GM21529 (cell line): ENCODE results near the gene EED.
"Not testable (repeated sequence)": the region's sequence is repeated elsewhere in the genome, so short reads cannot be mapped to it uniquely, and the experiment has no call there.

Experiments
- ATAC-seq: cut with Tn5 transposase; IDR thresholded peaks from one replicate; pipeline ENCODE4 v1.9.1; 2021; ENCODE audit not compliant: unreplicated experiment

EED gene

DNA sequence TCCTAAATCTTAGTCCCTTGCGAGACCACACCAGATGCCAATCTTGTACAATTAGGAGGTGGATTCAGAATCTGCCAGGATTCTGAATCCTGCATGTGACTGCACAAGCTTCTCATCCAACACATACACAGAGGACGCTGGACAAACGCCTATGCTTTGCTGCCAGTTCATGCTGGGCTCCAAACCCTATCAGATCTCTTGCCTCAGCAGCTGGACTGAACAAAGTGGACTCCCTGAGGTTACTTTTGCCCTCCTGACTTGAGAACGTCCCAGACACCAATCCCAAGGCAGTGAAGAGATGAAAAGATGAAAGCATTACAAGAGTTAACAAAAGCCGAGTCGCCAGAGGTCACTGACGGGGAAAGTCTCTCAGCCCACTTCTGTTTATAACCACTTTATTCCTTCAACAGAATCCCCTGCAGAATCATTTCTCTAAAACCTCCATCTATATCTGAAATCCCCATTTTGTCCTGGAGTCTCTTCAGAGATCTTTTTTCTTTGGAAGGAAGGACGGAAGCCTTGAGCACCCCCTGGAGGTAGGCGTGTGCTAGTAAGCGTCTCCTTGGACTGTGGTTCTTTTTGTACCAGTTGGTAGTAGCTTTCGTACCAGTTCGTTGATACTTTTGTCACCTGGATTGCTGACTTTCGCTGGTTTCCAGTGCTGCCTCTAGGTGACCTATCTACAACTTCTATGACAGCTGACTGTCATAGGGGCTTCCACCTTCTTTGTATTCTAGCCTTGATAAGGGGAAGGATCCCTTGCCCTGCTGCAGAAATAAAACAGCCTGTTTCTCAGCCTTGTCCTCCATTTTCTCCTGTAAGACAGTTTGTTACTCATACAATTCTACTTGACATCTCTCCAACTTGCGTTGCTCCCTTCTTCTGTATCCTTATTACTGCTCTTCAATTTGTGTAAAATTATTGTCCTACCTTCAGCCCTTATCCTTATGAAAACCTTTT is 26.1 kb upstream of the EED start:
- peak; percentile 40 for ATAC-seq

DNA sequence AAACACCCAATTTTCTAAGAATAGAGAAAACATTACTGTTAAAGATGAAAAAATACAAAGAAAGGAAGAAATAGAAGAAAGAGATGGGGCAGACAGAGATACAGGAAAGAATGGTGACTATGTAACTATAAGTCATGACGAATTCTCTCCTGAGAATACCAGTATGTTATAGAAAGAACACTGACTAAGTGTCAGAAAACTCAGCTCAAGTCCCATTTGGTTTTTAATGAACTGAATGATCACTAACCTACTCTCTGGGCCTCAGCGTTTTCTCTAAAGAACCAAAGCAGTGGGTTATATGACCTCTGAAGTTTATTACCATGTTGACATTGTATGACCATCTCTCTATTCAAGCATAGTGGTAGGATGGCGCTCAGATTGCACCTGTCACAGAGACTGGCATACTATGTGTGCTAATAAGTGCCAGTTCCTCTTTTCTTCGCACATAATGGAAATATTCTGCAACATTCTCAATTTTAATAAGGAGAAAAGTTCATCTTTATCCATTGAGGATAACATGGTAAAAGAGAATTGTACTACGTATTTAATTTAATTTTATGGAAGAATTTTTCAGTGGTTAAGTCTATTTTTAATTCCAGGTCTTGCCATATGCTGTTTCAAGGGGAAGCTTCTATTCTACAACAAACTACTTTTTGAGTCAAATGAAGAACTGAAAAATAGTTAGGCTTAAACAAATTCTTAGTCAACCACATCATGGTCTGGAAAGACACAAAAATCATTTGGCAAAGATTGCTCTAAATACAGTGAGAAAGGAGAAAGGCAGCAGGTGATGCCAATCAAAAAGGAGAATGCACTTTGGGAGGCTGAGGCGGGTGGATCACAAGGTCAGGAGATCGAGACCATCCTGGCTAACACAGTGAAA is 25.0 kb upstream of the EED start:
- peak; percentile 64 for ATAC-seq

DNA sequence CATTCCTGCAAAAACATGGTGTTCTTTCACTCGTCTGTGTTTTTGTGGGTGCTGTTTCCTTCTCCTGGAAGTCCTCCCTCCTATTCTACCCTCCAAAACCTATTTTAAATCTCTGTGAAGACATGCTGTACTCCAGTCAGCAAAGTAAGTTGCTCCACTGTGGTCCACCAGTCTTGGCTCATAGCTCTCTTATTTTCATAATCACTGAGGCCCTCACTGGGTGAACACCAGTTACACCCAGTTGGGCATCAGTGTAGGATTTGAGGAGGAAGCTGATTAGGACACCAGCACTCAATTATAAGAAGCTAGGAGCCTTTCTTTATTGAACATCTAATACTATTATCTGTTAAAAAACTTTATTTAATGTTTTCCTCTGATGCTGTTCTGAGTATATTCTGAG is 23.9 kb upstream of the EED start:
- no peak for ATAC-seq

DNA sequence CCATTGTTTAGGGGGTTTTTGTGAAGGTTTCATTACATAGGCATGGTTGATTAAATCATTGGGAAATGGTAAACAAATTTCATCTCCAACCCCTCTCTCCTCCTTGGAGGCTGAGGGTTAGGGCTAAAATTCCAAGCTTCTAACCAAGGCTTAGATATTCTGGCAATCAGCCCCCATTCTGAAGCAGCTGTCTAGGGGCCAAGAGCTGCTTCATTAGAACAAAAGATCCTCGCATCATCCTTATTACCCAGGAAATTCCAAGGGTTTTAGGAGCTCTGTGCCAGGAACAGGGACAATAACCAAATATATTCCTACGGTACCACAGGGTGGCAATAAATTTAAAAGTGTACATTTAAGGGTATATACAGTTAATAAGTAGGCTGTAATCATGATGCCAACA is 22.5 kb upstream of the EED start:
- no peak for ATAC-seq

DNA sequence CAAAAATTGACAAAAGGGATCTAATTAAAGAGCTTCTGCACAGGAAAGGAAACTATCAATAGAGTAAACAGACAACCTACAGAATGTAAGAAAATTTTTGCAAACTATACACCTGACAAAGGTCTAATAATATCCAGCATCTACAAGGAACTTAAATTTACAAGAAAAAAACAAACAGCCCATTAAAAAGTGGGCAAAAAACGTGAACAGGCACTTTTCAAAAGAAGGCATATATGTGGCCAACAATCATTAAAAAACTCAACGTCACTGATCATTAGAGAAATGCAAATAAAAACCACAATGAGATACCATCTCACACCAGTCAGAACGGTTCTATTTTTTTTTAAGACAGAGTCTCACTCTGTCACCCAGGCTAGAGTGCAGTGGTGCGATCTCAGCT is 20.0 kb upstream of the EED start:
- not testable (repeated sequence) for ATAC-seq

DNA sequence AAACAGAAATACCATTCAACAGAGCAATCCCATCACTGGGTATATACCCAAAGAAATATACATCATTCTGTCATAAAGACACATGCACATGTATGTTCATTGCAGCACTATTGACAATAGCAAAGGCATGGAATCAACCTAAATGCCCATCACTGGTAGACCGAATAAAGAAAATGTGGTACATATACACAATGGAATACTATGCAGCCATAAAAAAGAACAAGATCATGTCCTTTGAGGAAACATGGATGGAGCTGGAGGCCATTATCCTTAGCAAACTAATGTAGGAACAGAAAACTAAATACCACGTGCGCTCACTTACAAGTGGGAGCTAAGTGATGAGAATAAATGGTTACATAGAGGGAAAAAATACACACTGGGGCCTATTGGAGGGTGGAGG is 19.2 kb upstream of the EED start:
- not testable (repeated sequence) for ATAC-seq

DNA sequence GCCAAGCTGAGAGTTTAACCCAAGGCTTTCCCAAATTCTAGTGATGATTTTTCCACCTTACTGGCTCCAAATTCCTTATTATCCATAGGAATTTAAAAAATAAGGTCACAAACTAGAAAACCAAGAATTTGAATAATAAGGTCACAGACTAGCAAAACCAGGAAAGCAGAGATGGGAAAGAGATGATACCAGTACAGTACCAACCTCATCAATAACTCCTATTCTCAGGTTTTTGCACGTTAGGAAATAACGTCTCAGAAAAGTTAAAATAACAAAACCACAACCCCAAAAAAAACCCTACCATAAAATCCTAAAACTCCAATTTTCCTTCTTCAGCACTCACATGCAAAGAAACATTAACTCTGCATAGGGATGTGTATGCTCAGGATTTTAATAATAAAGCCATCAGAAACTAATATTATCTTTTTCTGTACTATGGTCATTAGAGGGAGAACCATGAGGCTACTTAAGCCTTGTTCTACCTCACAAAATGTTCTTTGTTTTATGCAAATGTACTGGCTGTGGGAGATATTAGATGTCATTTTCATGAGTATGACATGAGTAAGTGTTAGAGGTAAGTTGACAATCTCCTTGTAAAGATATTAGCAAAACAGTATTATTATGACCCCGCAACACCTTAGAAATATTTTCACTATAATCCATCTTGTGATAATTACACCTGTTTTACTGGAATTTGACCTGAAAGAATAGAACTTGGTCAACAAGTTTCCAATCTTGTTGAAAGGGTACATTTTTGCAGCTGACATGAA is 16.1 kb upstream of the EED start:
- ATAC-seq: no peak

DNA sequence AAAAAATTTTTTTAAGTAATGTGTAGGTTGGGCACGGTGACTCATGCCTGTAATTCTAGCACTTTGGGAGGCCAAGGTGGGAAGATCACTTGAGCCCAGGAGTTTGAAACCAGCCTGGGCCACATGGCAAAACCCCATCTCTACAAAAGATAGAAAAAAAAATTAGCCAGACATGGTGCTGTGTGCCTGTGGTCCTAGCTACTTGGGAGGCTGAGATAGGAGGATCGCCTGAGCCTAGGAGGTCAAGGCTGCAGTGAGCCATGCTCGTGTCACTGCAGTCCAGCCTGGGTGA is 15.6 kb upstream of the EED start:
- not testable (repeated sequence) for ATAC-seq

DNA sequence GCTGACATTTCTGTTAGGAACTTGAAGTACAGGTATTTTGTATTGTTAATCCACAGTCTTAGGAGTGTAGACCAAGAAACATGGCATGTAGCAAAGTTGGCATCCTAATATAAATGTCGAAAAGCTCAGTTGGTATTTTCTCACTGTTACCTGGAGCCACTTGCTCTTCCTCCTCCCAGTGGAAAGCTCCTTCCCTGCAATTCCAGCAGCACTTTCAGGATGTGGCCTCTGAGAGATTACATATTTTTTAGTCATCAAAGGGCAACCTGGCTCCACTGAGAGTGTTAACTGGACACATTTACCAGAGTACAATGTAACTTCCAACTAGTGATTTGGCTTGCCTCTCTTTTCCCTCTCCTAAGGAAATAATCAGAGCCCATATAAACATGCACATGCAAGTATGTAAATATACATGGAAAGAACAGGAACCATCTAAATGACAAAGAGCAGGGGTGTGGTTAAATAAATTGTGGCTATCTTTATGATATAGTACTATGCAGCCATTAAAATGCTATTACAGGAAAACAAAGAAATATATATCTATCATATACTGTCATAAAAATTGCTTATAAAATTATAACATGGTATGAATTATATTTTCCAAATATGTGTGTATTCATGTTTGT is 14.3 kb upstream of the EED start:
- no peak for ATAC-seq

DNA sequence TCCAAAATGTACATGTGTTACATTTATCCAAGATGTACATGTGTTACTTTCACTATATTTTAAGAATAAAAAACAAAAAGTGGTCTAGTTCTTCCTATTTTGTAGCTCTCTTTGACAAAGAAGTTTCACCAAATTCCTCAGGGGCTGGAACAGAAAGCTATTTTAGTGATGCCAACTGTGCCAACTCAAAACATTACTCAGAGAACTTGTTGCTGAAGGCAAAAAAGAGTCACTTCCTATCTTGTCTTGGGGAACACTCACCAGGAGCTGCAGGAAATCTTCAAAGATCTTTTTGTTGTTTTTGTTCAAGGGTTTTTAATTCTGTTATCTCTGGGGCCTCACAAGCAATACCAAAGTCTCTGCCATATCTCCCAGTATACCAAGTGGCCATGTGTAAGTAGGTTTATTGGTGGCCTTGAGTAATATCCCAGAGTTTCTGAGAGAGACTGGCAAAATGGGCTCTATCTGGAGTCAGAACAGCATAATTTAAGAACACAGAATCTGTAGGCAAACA is 13.6 kb upstream of the EED start:
- ATAC-seq: no peak

DNA sequence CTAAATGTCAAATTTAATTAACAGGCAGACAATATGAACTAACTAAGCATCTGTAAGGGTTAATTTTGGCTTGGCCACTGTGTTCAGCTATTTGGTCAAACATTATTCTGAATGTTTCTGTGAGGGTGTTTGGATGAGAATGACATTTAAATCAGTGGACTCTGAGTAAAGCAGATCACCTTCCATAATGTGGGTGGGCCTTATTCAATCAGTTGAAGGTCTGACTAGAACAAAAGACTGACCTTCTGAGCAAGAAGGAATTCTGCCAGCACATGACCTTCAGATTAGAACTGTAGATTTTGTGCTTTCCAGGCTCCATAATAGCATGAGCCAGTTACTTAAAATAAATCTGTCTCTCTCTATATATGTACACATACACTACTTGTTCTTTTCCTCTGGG is 12.0 kb upstream of the EED start:
- ATAC-seq: no peak

DNA sequence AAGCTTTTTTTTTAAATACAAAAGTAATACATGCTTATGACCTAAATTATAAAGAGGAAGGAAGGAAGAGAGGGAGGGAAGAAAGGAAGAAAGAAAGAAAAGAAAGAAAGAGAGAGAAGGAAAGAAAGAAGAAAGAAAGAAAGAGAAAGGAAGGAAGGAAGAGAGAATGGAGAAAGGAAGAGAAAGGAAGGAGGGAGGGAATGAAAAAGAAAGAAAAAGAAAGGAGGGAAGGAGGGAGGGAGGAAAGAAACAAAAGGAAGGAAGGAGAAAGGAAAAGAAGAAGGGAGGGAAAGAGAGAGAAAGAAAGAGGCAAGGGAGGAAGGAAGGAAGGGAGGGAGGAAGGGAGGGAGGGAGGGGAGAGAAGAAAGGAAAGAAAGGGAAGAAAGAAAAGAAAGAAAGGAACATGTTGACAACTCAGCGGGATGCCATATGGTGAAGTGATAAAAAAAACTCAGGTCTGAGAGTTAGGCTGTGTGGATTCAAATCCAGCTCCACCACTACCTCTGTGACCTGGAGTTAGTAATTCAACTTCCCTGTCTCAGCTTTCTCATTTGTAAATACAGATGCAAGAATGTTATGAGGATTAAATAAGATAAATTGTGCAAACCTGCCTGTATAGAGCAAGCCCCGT is 9.6 kb upstream of the EED start:
- no peak for ATAC-seq

DNA sequence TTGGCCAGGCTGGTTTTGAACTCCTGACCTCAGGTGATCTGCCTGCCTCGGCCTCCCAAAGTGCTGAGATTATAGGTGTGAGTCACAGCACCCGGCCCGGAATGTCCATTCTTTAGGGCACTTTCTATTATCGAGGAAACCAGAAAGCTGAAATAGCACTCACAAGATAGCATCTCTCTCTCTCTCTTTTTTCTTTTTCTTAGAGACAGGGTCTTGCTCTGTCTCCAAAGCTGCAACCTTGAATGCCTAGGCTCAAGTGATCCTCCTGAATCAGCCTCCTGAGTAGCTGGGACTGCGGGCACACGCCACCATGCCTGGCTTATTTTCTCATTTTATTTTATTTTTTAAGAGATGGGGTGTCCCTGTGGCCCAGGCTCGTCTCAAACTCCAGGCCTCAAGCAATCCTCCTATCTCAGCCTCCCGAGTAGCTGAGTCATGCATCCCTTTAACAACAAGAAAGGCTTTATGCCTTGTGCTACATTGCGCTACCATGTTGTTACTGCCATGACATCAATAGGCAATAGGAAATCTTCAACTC is 7.2 kb upstream of the EED start:
- ATAC-seq: no peak

DNA sequence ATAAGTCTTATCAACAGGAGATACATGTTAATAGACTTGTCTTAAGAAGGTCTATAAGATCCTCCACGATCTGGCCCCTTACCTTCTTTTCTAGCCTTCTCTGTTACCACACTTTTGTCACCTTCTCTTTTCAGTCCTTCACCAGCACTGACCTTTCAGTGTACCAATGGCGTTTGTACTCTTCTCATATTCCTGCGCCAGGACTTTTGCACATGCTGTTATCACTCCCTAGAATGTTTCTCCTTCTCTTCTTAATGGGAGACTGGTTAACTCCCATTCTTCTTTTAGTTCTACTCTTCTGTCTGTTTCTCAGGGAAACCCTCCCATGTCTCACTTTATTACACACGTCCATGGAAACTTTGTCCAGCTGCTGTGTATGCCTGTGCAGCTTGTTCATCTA is 4.4 kb upstream of the EED start:
- no peak for ATAC-seq

DNA sequence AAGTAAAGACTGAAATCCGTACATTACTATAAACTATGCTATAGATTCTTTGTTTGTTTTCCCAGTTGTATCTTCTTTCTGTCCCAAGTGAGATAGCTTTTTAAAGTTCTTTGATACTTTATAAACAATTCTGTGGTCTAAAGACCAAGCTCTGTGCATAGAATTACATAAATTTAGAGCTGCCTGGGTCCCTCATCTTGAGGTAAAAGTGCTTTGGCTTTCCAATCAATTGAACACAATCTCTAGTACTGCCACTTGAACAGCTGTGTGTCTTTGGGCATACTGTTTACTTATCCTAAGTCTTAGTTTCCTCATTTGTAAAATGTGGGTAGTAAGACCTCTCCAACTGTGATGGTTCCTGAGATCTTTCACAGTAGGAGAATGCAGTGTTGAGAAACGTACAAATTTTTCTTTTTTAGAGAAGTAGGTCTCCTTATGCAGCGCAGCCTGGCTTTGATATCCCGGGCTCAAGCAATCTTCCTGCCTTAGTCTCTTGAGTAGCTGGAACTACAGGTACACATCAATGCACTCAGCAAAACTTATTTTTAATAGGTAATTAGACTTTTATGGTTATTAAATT is 2.5 kb upstream of the EED start:
- no peak for ATAC-seq

DNA sequence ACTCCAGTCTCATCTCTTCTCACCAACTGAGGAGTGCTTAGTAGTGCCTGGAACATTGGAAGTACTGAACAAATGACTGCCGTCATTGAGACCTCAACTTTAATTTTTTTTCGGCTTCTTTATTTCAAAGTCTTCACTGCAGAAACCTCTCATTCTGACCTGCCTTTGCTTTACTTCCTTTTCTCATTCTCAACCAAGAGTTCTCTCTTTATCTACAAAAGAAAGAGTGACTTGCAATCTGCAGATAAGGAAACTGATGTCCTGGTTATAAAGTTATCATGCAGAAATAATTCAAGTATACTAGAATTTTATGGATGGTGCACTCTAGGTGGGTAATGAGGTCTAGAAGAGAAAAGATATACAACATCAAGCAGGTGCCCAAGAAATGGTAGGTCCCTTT is 1.2 kb upstream of the EED start:
- ATAC-seq: no peak

DNA sequence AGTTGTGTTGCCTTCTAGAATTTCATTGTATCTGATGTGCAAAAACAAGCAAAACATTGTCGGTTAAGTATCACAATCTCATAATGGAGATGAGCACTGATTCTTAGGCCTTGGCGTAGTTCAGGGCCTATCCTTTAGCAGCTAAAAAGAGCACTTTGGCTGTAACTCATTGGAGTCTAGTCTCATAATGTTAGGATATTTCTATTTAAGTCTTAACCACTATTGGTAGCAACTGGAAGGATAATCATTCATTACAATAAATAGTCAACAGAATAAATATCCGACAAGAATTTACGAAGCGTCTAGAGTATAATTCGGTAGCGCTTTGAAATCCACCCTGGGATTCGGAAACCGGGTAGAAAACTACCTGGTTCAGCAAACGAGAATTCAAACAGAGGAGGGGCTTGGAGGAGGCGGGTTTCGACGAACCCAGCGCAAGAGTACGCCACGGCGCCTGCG is 461 bp upstream of the EED start:
- peak; percentile 73 for ATAC-seq

DNA sequence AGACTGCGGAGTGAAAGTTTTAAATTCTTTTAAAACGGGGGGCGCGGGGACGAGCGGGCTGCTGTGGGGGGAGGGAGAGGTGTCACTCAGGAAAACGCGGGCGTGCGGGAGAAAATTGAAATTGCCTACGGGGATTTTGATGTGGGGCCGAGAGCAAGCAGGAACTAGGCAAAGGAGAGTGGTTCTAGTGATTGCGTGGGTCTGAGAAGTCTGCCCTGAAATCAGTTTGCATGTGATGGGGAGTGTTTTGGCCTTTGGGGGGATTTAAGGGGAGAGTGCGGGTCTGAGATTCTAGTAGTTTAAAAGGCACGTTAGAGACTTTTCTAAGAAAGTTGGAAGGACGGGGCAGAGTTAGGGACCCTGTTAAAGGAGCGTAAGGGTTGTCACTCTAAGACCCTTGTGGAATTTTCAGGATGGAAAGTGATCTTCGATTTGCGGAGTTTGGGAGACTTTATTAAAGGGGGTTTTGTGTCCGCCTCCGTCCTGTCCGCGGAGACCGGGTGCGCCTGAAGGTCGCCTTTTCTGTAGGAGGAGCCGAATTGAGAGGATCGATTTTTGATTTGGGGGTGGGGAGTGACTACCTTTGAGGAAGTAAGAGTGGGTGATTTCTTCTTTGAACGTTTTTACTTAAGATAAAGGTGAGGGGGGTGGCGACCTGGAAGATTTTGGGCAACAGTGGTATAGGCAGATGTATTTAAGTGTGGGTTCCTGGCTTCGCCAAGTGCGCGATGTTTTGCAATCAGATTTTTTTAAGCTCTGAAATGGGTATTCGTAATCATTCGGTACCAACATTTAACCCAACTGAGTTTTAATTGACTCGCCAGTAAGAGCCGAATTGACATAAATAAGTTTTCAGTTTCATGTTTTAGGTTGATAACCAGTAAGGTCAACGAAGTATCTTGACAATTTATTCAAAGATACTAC is 1.1 kb downstream of the EED start:
- ATAC-seq: peak; percentile 3

DNA sequence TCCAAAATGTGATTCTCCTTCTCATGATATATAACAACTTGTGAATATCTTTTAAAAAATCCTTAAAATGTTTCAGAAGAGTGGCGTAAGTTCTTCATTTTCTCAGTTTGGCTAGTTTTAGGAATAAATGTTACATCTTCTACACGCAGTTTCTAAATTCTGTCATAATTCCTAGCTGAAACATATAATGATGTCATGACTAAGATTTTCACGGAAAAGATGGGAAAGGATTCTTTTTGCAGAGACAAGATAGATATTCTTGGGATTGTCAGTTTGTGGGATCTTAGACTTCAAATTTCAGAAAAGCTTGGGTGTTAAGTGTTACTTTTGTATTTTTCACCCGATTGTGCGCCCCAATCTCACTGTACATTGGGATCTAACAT is 1.7 kb downstream of the EED start:
- ATAC-seq: no peak
